Stomach (tissue), 4 donors: ENCODE measurements around the gene PEF1.

Experiments
- EP300 ChIP-seq: sonication (generic); formaldehyde crosslinking; IDR thresholded peaks from one replicate; pipeline ENCODE4 v1.6.1; 2017; ENCODE audit warnings: antibody characterized with exemption
- TF ChIP-seq, protein P1 (sequence below), 7 experiments: fragments of 450-650 bp in 4 of 7; fragments of 200-600 bp in 3 of 7; sonication (generic) in 3 of 7; IDR thresholded peaks; one replicate each; pipeline ENCODE4 v1.5.1; 2016 to 2019; ENCODE audit warnings: antibody characterized with exemption in 7 of 7, control low read depth in 2 of 7, mild to moderate bottlenecking in 1 of 7

DNA sequence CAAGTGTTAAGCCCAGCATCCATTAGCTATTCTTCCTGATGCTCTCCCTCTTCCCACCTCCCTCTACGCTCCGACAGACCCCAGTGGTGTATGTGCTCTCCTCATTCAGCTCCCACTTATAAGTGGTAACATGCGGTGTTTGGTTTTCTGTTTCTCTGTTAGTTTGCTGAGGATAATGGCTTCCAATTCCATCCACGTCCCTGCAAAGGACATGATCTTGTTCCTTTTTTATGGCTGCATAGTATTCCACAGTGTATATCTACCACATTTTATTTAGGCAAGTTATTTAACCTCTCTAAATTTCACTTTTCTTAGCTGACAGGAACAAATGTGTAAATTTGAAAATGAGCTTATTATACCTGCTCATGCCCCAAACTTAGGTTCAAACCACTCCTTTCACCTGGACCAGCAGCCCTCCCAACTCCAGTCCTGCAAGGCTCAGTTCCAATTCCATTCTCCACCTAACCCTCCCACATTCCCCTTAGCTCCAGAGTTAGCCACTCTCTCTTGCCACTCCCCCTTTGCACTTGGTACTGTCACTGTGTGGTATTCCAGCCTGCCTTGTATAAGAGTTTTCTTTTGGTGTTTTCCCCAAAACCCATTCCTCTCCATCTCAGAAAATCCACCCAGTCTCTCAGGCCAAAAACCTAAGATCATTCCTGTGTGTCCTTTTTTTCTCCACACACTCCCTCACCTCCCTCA, 1.7 kb upstream of the PEF1 start:
- TF ChIP-seq, protein P1, sequence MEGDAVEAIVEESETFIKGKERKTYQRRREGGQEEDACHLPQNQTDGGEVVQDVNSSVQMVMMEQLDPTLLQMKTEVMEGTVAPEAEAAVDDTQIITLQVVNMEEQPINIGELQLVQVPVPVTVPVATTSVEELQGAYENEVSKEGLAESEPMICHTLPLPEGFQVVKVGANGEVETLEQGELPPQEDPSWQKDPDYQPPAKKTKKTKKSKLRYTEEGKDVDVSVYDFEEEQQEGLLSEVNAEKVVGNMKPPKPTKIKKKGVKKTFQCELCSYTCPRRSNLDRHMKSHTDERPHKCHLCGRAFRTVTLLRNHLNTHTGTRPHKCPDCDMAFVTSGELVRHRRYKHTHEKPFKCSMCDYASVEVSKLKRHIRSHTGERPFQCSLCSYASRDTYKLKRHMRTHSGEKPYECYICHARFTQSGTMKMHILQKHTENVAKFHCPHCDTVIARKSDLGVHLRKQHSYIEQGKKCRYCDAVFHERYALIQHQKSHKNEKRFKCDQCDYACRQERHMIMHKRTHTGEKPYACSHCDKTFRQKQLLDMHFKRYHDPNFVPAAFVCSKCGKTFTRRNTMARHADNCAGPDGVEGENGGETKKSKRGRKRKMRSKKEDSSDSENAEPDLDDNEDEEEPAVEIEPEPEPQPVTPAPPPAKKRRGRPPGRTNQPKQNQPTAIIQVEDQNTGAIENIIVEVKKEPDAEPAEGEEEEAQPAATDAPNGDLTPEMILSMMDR (IDR thresholded peaks at IDR 0.05) = no peak
- no peak for TF ChIP-seq EP300
